H1 (cell line): ENCODE results near the gene ITPR3. TPM values are rescaled to one million over a fixed set of nuclear protein-coding genes. Genes with fewer than 3 reads are reported as not detected.

Experiments
- CTCF ChIP-seq, 3 experiments: IDR thresholded peaks; 1 replicate in 2 of 3; 2 replicates in 1 of 3; pipeline versions ENCODE4 v1.5.1 to v1.6.1; 2011; ENCODE audit warnings: low read length in 3 of 3, mild to moderate bottlenecking in 3 of 3, inconsistent platforms in 2 of 3, low read depth in 1 of 3, moderate library complexity in 1 of 3; ENCODE audit not compliant: insufficient read depth in 1 of 3; ENCODE audit errors: control extremely low read depth in 1 of 3
- polyA plus RNA-seq, 7 experiments: library from polyadenylated mRNA; depleted of rRNA in 3 of 7; stranded (reverse) in 5 of 7; unstranded in 2 of 7; fragments of >200 nt in 5 of 7; fragments of 200-250 nt in 2 of 7; gene quantifications; 1 replicate in 5 of 7; 2 replicates in 1 of 7; 4 replicates in 1 of 7; pipeline versions ENCODE4 v1.2.1 to v1.2.3, GENCODE V29; 2011 to 2013; ENCODE audit warnings: missing spikeins in 2 of 7, mixed read lengths in 2 of 7
- total RNA-seq: library from RNA; stranded (reverse); fragmentation: NEBNext Ultra II Directional; extraction: Animal tissue kit (Norgen Biotek cat#: 25700); gene quantifications from 2 replicates; pipeline ENCODE4 v1.2.1, GENCODE V29; 2021
- TF ChIP-seq, protein P1 (sequence below): fragments of 300-600 bp; sonication (generic); IDR thresholded peaks from 2 replicates; pipeline ENCODE4 v1.7.1; 2012; ENCODE audit warnings: low read length, moderate library complexity, mild to moderate bottlenecking, inconsistent platforms; ENCODE audit not compliant: insufficient replicate concordance

The ITPR3 gene
- total and polyA plus RNA-seq, 2 of the 8 experiments (the other 6 are each of a cell fraction or from before 2014, with no cell fraction given) = 29.1 to 45.7 TPM

- TF ChIP-seq, protein P1, sequence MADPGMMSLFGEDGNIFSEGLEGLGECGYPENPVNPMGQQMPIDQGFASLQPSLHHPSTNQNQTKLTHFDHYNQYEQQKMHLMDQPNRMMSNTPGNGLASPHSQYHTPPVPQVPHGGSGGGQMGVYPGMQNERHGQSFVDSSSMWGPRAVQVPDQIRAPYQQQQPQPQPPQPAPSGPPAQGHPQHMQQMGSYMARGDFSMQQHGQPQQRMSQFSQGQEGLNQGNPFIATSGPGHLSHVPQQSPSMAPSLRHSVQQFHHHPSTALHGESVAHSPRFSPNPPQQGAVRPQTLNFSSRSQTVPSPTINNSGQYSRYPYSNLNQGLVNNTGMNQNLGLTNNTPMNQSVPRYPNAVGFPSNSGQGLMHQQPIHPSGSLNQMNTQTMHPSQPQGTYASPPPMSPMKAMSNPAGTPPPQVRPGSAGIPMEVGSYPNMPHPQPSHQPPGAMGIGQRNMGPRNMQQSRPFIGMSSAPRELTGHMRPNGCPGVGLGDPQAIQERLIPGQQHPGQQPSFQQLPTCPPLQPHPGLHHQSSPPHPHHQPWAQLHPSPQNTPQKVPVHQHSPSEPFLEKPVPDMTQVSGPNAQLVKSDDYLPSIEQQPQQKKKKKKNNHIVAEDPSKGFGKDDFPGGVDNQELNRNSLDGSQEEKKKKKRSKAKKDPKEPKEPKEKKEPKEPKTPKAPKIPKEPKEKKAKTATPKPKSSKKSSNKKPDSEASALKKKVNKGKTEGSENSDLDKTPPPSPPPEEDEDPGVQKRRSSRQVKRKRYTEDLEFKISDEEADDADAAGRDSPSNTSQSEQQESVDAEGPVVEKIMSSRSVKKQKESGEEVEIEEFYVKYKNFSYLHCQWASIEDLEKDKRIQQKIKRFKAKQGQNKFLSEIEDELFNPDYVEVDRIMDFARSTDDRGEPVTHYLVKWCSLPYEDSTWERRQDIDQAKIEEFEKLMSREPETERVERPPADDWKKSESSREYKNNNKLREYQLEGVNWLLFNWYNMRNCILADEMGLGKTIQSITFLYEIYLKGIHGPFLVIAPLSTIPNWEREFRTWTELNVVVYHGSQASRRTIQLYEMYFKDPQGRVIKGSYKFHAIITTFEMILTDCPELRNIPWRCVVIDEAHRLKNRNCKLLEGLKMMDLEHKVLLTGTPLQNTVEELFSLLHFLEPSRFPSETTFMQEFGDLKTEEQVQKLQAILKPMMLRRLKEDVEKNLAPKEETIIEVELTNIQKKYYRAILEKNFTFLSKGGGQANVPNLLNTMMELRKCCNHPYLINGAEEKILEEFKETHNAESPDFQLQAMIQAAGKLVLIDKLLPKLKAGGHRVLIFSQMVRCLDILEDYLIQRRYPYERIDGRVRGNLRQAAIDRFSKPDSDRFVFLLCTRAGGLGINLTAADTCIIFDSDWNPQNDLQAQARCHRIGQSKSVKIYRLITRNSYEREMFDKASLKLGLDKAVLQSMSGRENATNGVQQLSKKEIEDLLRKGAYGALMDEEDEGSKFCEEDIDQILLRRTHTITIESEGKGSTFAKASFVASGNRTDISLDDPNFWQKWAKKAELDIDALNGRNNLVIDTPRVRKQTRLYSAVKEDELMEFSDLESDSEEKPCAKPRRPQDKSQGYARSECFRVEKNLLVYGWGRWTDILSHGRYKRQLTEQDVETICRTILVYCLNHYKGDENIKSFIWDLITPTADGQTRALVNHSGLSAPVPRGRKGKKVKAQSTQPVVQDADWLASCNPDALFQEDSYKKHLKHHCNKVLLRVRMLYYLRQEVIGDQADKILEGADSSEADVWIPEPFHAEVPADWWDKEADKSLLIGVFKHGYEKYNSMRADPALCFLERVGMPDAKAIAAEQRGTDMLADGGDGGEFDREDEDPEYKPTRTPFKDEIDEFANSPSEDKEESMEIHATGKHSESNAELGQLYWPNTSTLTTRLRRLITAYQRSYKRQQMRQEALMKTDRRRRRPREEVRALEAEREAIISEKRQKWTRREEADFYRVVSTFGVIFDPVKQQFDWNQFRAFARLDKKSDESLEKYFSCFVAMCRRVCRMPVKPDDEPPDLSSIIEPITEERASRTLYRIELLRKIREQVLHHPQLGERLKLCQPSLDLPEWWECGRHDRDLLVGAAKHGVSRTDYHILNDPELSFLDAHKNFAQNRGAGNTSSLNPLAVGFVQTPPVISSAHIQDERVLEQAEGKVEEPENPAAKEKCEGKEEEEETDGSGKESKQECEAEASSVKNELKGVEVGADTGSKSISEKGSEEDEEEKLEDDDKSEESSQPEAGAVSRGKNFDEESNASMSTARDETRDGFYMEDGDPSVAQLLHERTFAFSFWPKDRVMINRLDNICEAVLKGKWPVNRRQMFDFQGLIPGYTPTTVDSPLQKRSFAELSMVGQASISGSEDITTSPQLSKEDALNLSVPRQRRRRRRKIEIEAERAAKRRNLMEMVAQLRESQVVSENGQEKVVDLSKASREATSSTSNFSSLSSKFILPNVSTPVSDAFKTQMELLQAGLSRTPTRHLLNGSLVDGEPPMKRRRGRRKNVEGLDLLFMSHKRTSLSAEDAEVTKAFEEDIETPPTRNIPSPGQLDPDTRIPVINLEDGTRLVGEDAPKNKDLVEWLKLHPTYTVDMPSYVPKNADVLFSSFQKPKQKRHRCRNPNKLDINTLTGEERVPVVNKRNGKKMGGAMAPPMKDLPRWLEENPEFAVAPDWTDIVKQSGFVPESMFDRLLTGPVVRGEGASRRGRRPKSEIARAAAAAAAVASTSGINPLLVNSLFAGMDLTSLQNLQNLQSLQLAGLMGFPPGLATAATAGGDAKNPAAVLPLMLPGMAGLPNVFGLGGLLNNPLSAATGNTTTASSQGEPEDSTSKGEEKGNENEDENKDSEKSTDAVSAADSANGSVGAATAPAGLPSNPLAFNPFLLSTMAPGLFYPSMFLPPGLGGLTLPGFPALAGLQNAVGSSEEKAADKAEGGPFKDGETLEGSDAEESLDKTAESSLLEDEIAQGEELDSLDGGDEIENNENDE = no peak
- no peak for TF ChIP-seq CTCF (IDR thresholded peaks at IDR 0.05; ENCODE audit: control extremely low read depth in 1 of 3, insufficient read depth in 1 of 3, low read depth in 1 of 3, low read length in 3 of 3)
Observed at GRCh38 chr6:33623895-33624381, 2.8 kb downstream of the ITPR3 start (continued).
